OCI-LY7 (cell line): Measurements from ENCODE around the gene MYLIP. TPM values are rescaled to one million over a fixed set of nuclear protein-coding genes. Genes with fewer than 3 reads are reported as not detected.

ENCODE experiments used
- BruUV-seq: library from RNA; stranded (reverse); fragments of 400-500 nt; replicated peaks from 2 replicates; lab custom pipeline; 2021; lab: Mats Ljungman, UMichigan
- CTCF ChIA-PET: fragments of 300-600 bp; sonication (Branson Sonifier 250); formaldehyde crosslinking; loops from one replicate; lab custom pipeline; 2022; ENCODE audit warnings: antibody characterized with exemption; ENCODE audit not compliant: unreplicated experiment; lab: Charles Lee
- POLR2A ChIA-PET: fragments of 300-600 bp; sonication (Branson Sonifier 250); formaldehyde crosslinking; loops from one replicate; lab custom pipeline; 2022; ENCODE audit warnings: antibody characterized with exemption; lab: Charles Lee
- DNase-seq: peaks from one replicate; pipeline ENCODE4 v3.0.0-alpha.2; 2015; ENCODE audit warnings: low spot score
- H2AFZ ChIP-seq: fragments of 200-600 bp; sonication (generic), shearing (Covaris generic); 2 replicates; pipeline ENCODE4 v1.6.1; 2014; ENCODE audit warnings: mild to moderate bottlenecking, antibody characterized with exemption, low read length, moderate library complexity
- H3K27ac ChIP-seq: fragments of 200-600 bp; sonication (generic); 2 replicates; pipeline ENCODE4 v1.5.1; 2014; ENCODE audit warnings: mixed run types, low read depth, mild to moderate bottlenecking, moderate library complexity, low read length, inconsistent platforms; ENCODE audit not compliant: poor library complexity, severe bottlenecking
- H3K36me3 ChIP-seq: fragments of 200-600 bp; sonication (generic); 2 replicates; pipeline ENCODE4 v1.6.1; 2014; ENCODE audit warnings: mild to moderate bottlenecking, antibody characterized with exemption, low read length, moderate library complexity, mixed read lengths; ENCODE audit not compliant: insufficient read depth
- H3K4me1 ChIP-seq: fragments of 200-600 bp; sonication (generic); 2 replicates; pipeline ENCODE4 v1.5.1; 2014; ENCODE audit warnings: mild to moderate bottlenecking, low read length; ENCODE audit not compliant: insufficient read depth, poor library complexity, severe bottlenecking
- H3K4me2 ChIP-seq: fragments of 200-600 bp; sonication (generic); 2 replicates; pipeline ENCODE4 v1.6.1; 2014; ENCODE audit warnings: mild to moderate bottlenecking, low read length
- H3K4me3 ChIP-seq: fragments of 200-600 bp; sonication (generic); 2 replicates; pipeline ENCODE4 v1.5.1; 2014; ENCODE audit warnings: mild to moderate bottlenecking, low read depth, low read length; ENCODE audit not compliant: poor library complexity, severe bottlenecking
- H3K79me2 ChIP-seq: fragments of 200-600 bp; sonication (generic); 2 replicates; pipeline ENCODE4 v1.6.1; 2016; ENCODE audit warnings: low read depth, mild to moderate bottlenecking, low read length, moderate library complexity, mixed read lengths; ENCODE audit not compliant: insufficient read depth
- H3K9me2 ChIP-seq: fragments of 200-600 bp; sonication (generic); 2 replicates; pipeline ENCODE4 v1.6.1; 2016; ENCODE audit warnings: mild to moderate bottlenecking, low read length, mixed read lengths; ENCODE audit not compliant: insufficient read depth
- H3K9me3 ChIP-seq: fragments of 200-600 bp; sonication (generic); 2 replicates; pipeline ENCODE4 v1.6.1; 2014; ENCODE audit warnings: mild to moderate bottlenecking, mixed run types, low read length, mixed read lengths
- H4K20me1 ChIP-seq: fragments of 200-600 bp; sonication (generic); 2 replicates; pipeline ENCODE4 v1.6.1; 2014; ENCODE audit warnings: mild to moderate bottlenecking, antibody characterized with exemption, low read length, moderate library complexity, mixed read lengths; ENCODE audit not compliant: insufficient read depth
- CTCF ChIP-seq: fragments of 200-600 bp; sonication (generic); conservative IDR thresholded peaks from 2 replicates; pipeline ENCODE4 v1.5.1; 2014; ENCODE audit warnings: mild to moderate bottlenecking, antibody characterized with exemption, low read length, moderate library complexity, mixed read lengths
- EZH2phosphoT487 ChIP-seq: fragments of 200-600 bp; sonication (generic); IDR thresholded peaks from 2 replicates; pipeline ENCODE4 v1.6.1; 2018; ENCODE audit warnings: low read depth, borderline replicate concordance, mild to moderate bottlenecking, mixed run types, antibody characterized with exemption, low read length, moderate library complexity, mixed read lengths
- intact Hi-C: fragments of 100-400 bp; cut with micrococcal nuclease; formaldehyde crosslinking; loops from one replicate; pipeline ENCODE4 v1.10.0; 2022; ENCODE audit not compliant: unreplicated experiment
- total RNA-seq, 2 experiments: library from RNA; depleted of rRNA in 1 of 2; stranded (reverse); fragments of >200 nt in 1 of 2; shearing (Covaris generic) in 1 of 2; gene quantifications; 2 replicates each; pipeline ENCODE4 v1.2.3, GENCODE V29; 2014 to 2022

Gene MYLIP
- total RNA-seq, 2 experiments from 2014 or later, result 8.5 to 15.3 TPM

- no peak overlapping the region for H3K4me3 ChIP-seq
- no peaks in the 10 kb centered on the region for H4K20me1 ChIP-seq
- no peaks in the 10 kb centered on the region for H3K4me1 ChIP-seq
- H3K27ac ChIP-seq, result no peak overlapping the region
- intact Hi-C loops, result no loop called here
- no peaks in the 10 kb centered on the region for H3K9me2 ChIP-seq
- no peak for DNase-seq
- ChIA-PET CTCF (no interaction called here), POLR2A (no interaction called here)
- no peak for TF ChIP-seq EZH2phosphoT487
- TF ChIP-seq CTCF, result no peak
- no peaks in the 10 kb centered on the region for H3K36me3 ChIP-seq
- no TSS peak for BruUV-seq
- H3K79me2 ChIP-seq, result no peaks in the 10 kb centered on the region
- H3K4me2 ChIP-seq, result no peak overlapping the region
- H3K9me3 ChIP-seq, result no peaks in the 10 kb centered on the region
- H2AFZ ChIP-seq, result no peak overlapping the region
Measured at GRCh38 chr6:16108921-16109658, 19.8 kb upstream of the MYLIP start.

- Histone ChIP-seq H3K79me2 (no peaks in the 10 kb centered on the region), H3K9me2 (no peaks in the 10 kb centered on the region), H4K20me1 (no peaks in the 10 kb centered on the region), H3K4me2 (no peak overlapping the region), H3K4me3 (no peak overlapping the region), H3K9me3 (no peaks in the 10 kb centered on the region), H3K4me1 (no peaks in the 10 kb centered on the region), H3K27ac (no peak overlapping the region), H2AFZ (no peak overlapping the region), H3K36me3 (no peaks in the 10 kb centered on the region)
- POLR2A ChIA-PET, result no interaction called here
- intact Hi-C loops, result no loop called here
- DNase-seq, result no peak
- TF ChIP-seq CTCF (no peak), EZH2phosphoT487 (no peak)
- CTCF ChIA-PET, result no interaction called here
- no TSS peak for BruUV-seq
Measured at GRCh38 chr6:16109659-16110305, 19.1 kb upstream of the MYLIP start.

- Histone ChIP-seq H2AFZ (no peak overlapping the region), H3K4me3 (no peak overlapping the region), H3K4me1 (no peaks in the 10 kb centered on the region), H3K27ac (no peak overlapping the region), H3K36me3 (no peaks in the 10 kb centered on the region), H4K20me1 (no peaks in the 10 kb centered on the region), H3K9me2 (no peaks in the 10 kb centered on the region), H3K4me2 (no peak overlapping the region), H3K79me2 (no peaks in the 10 kb centered on the region), H3K9me3 (no peaks in the 10 kb centered on the region)
- no peak for DNase-seq
- no peak for TF ChIP-seq EZH2phosphoT487
- intact Hi-C loops, result no loop called here
- ChIA-PET POLR2A (interaction anchor here (0.7 kb wide), 1 partner anchor 16 kb away, joined by 3 read pairs; no protein-coding TSS in a partner anchor), CTCF (interaction anchor here (0.6 kb wide), 1 partner anchor 10 kb away, joined by 3 read pairs; no protein-coding TSS in a partner anchor)
- BruUV-seq, result no TSS peak
Measured at GRCh38 chr6:16118825-16119224, 10.1 kb upstream of the MYLIP start.
